Mammary epithelial cell (primary cell): Measurements from ENCODE around the gene FAM120A.

Experiments
- EZH2 ChIP-seq: IDR thresholded peaks from 2 replicates; pipeline ENCODE4 v1.6.1; 2012; ENCODE audit warnings: low read length, inconsistent platforms, borderline replicate concordance
- TF ChIP-seq, protein P1 (sequence below), 2 donors: IDR thresholded peaks in 1 of 2; conservative IDR thresholded peaks in 1 of 2; 2 replicates each; pipeline ENCODE4 v1.5.1; 2011 to 2012; ENCODE audit warnings: inconsistent platforms in 2 of 2, low read length in 2 of 2, mild to moderate bottlenecking in 2 of 2, control low read depth in 1 of 2, low read depth in 1 of 2; ENCODE audit not compliant: insufficient read depth in 1 of 2; ENCODE audit errors: extremely low read depth in 1 of 2

DNA sequence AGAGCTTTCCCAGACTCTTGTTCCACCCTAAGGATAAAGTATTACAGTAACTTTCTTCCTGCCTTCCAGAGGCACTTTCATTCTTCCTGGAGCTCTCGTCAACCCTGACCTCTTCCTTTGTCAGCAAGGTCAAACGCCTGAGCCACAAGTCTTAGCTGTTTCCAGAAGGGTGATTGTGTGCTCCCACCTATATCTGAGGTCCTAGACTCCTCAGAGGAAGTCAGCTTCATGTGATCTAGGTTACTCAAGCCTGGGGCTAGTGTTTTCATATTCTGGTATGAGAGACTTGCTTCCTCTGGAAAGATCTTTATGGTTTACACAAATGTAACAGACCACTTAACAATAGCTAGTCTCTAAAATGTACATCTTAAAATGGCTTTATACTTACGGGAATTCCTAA lies 5.4 kb upstream of the FAM120A start:
- TF ChIP-seq, protein P1, sequence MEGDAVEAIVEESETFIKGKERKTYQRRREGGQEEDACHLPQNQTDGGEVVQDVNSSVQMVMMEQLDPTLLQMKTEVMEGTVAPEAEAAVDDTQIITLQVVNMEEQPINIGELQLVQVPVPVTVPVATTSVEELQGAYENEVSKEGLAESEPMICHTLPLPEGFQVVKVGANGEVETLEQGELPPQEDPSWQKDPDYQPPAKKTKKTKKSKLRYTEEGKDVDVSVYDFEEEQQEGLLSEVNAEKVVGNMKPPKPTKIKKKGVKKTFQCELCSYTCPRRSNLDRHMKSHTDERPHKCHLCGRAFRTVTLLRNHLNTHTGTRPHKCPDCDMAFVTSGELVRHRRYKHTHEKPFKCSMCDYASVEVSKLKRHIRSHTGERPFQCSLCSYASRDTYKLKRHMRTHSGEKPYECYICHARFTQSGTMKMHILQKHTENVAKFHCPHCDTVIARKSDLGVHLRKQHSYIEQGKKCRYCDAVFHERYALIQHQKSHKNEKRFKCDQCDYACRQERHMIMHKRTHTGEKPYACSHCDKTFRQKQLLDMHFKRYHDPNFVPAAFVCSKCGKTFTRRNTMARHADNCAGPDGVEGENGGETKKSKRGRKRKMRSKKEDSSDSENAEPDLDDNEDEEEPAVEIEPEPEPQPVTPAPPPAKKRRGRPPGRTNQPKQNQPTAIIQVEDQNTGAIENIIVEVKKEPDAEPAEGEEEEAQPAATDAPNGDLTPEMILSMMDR (conservative IDR thresholded peaks at IDR 0.05 in 1 of 2, IDR thresholded peaks at IDR 0.05 in 1 of 2; ENCODE audit: extremely low read depth in 1 of 2, insufficient read depth in 1 of 2, low read depth in 1 of 2, low read length in 2 of 2), result no peak
- TF ChIP-seq EZH2, result no peak
